Endothelial cell (in vitro differentiated cells): ENCODE measurements around the gene KDM2A. TPM values are rescaled to one million over a fixed set of nuclear protein-coding genes. Genes with fewer than 3 reads are reported as not detected.
"Not testable (repeated sequence)": the region's sequence is repeated elsewhere in the genome, so short reads cannot be mapped to it uniquely, and the experiment has no call there.

Experiments
- DNase-seq: peaks from one replicate; pipeline ENCODE4 v3.0.0; 2021; ENCODE audit warnings: low spot score
- H3K27ac Mint-ChIP-seq: one replicate; pipeline ENCODE4 v1.8.0; 2021; ENCODE audit warnings: mixed read lengths, inconsistent platforms; ENCODE audit not compliant: unreplicated experiment
- H3K27me3 Mint-ChIP-seq: one replicate; pipeline ENCODE4 v1.8.0; 2021; ENCODE audit warnings: mild to moderate bottlenecking, moderate library complexity, mixed read lengths, inconsistent platforms; ENCODE audit not compliant: unreplicated experiment
- H3K36me3 Mint-ChIP-seq: one replicate; pipeline ENCODE4 v1.8.0; 2021; ENCODE audit warnings: mild to moderate bottlenecking, low read depth, mixed read lengths, inconsistent platforms; ENCODE audit not compliant: unreplicated experiment
- H3K4me1 Mint-ChIP-seq: one replicate; pipeline ENCODE4 v1.8.0; 2021; ENCODE audit warnings: mild to moderate bottlenecking, mixed read lengths, inconsistent platforms; ENCODE audit not compliant: unreplicated experiment
- H3K4me3 Mint-ChIP-seq: one replicate; pipeline ENCODE4 v1.8.0; 2021; ENCODE audit warnings: mild to moderate bottlenecking, mixed read lengths, inconsistent platforms; ENCODE audit not compliant: unreplicated experiment
- H3K9me3 Mint-ChIP-seq: one replicate; pipeline ENCODE4 v1.8.0; 2021; ENCODE audit warnings: mixed read lengths, inconsistent platforms; ENCODE audit not compliant: unreplicated experiment
- CTCF ChIP-seq: fragments of 200-600 bp; sonication (generic); IDR thresholded peaks from one replicate; pipeline ENCODE4 v1.5.0; 2021; ENCODE audit warnings: antibody characterized with exemption; ENCODE audit not compliant: unreplicated experiment
- total RNA-seq: library from RNA; stranded (reverse); fragmentation: NEBNext Ultra II Directional; extraction: Animal tissue kit (Norgen Biotek cat#: 25700); gene quantifications from one replicate; pipeline ENCODE4 v1.2.1, GENCODE V29; 2021; ENCODE audit not compliant: unreplicated experiment

The KDM2A gene
- total RNA-seq, 1 donor from 2014 or later = 76.9 TPM

- Mint-ChIP-seq H3K4me3 (peak overlapping the region; percentile 92), H3K27ac (peak overlapping the region; percentile 54), H3K9me3 (no peaks in the 10 kb centered on the region), H3K27me3 (peaks cover 8% of the 10 kb centered on the region), H3K4me1 (peaks cover 17% of the 10 kb centered on the region), H3K36me3 (peaks cover 3% of the 10 kb centered on the region)
- DNase-seq = no peak
- no peak for TF ChIP-seq CTCF
Observed at GRCh38 chr11:67120881-67121710, 2.0 kb downstream of the KDM2A start.

- DNase-seq, H3K27me3 Mint-ChIP-seq, H3K9me3 Mint-ChIP-seq, H3K4me3 Mint-ChIP-seq, H3K36me3 Mint-ChIP-seq, H3K27ac Mint-ChIP-seq: not testable (repeated sequence)
- peaks cover 10% of the 10 kb centered on the region for H3K4me1 Mint-ChIP-seq
Observed at GRCh38 chr11:67123801-67124200, 4.7 kb downstream of the KDM2A start.

- not testable (repeated sequence) for H3K27me3 Mint-ChIP-seq, DNase-seq, H3K4me1 Mint-ChIP-seq, H3K27ac Mint-ChIP-seq, H3K36me3 Mint-ChIP-seq, H3K4me3 Mint-ChIP-seq, H3K9me3 Mint-ChIP-seq
Observed at GRCh38 chr11:67126243-67126642, 7.2 kb downstream of the KDM2A start.

GRCh38 chr11:67126986-67127385 lies 7.9 kb downstream of the KDM2A start:
- Mint-ChIP-seq H3K4me3 (no peak overlapping the region), H3K27me3 (peaks cover 1% of the 10 kb centered on the region), H3K4me1 (peaks cover under 1% of the 10 kb centered on the region), H3K27ac (no peak overlapping the region), H3K9me3 (no peaks in the 10 kb centered on the region), H3K36me3 (peaks cover 10% of the 10 kb centered on the region)
- DNase-seq = no peak
- no peak for TF ChIP-seq CTCF

GRCh38 chr11:67130861-67131260 lies 11.8 kb downstream of the KDM2A start:
- peaks cover 32% of the 10 kb centered on the region for H3K36me3 Mint-ChIP-seq
- H3K9me3 Mint-ChIP-seq, DNase-seq, H3K27me3 Mint-ChIP-seq, H3K4me1 Mint-ChIP-seq, H3K27ac Mint-ChIP-seq, H3K4me3 Mint-ChIP-seq: not testable (repeated sequence)

GRCh38 chr11:67136156-67136555 lies 17.1 kb downstream of the KDM2A start:
- Mint-ChIP-seq H3K36me3 (peaks cover 36% of the 10 kb centered on the region), H3K4me3 (no peak overlapping the region), H3K27ac (no peak overlapping the region), H3K9me3 (no peaks in the 10 kb centered on the region), H3K27me3 (no peaks in the 10 kb centered on the region), H3K4me1 (no peaks in the 10 kb centered on the region)
- no peak for DNase-seq
- no peak for TF ChIP-seq CTCF
